MM.1S (cell line): ENCODE results near the gene VGLL2.

Source experiments
- EZH2 ChIP-seq: fragments of 300-600 bp; sonication (generic); optimal IDR thresholded peaks from 2 replicates; pipeline ENCODE3; 2017; ENCODE audit warnings: low read depth, mild to moderate bottlenecking, antibody characterized with exemption, low read length, mixed read lengths
- EZH2phosphoT487 ChIP-seq: fragments of 300-600 bp; sonication (generic); IDR thresholded peaks from 2 replicates; pipeline ENCODE4 v1.6.1; 2018; ENCODE audit warnings: antibody characterized with exemption, low read length
- TF ChIP-seq, protein P1 (sequence below): fragments of 300-600 bp; sonication (generic); IDR thresholded peaks from 2 replicates; pipeline ENCODE4 v1.5.1; 2016; ENCODE audit warnings: antibody characterized with exemption, low read length, mixed read lengths

- TF ChIP-seq EZH2phosphoT487, result no peak
- TF ChIP-seq, protein P1, sequence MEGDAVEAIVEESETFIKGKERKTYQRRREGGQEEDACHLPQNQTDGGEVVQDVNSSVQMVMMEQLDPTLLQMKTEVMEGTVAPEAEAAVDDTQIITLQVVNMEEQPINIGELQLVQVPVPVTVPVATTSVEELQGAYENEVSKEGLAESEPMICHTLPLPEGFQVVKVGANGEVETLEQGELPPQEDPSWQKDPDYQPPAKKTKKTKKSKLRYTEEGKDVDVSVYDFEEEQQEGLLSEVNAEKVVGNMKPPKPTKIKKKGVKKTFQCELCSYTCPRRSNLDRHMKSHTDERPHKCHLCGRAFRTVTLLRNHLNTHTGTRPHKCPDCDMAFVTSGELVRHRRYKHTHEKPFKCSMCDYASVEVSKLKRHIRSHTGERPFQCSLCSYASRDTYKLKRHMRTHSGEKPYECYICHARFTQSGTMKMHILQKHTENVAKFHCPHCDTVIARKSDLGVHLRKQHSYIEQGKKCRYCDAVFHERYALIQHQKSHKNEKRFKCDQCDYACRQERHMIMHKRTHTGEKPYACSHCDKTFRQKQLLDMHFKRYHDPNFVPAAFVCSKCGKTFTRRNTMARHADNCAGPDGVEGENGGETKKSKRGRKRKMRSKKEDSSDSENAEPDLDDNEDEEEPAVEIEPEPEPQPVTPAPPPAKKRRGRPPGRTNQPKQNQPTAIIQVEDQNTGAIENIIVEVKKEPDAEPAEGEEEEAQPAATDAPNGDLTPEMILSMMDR, result no peak
- TF ChIP-seq EZH2, result no peak
Observed at GRCh38 chr6:117264692-117265409, 507 bp upstream of the VGLL2 start.
